Measurements from ENCODE around the gene PREX1. TPM values are rescaled to one million over a fixed set of nuclear protein-coding genes. Genes with fewer than 3 reads are reported as not detected.

Gene PREX1
- total and polyA plus RNA-seq, 2 experiments from 2014 or later, result 2.4 to 10.3 TPM

- TF ChIP-seq NANOG (IDR thresholded peaks at IDR 0.05; ENCODE audit: borderline replicate concordance), result no peak
- TF ChIP-seq, protein P1, sequence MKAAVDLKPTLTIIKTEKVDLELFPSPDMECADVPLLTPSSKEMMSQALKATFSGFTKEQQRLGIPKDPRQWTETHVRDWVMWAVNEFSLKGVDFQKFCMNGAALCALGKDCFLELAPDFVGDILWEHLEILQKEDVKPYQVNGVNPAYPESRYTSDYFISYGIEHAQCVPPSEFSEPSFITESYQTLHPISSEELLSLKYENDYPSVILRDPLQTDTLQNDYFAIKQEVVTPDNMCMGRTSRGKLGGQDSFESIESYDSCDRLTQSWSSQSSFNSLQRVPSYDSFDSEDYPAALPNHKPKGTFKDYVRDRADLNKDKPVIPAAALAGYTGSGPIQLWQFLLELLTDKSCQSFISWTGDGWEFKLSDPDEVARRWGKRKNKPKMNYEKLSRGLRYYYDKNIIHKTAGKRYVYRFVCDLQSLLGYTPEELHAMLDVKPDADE (IDR thresholded peaks at IDR 0.05), result no peak
- TF ChIP-seq ZNF114 (CRISPR knock-in tag; IDR thresholded peaks at IDR 0.05), result no peak
Observed at GRCh38 chr20:48771542-48771941, 56.3 kb downstream of the PREX1 start (continued).

DNA sequence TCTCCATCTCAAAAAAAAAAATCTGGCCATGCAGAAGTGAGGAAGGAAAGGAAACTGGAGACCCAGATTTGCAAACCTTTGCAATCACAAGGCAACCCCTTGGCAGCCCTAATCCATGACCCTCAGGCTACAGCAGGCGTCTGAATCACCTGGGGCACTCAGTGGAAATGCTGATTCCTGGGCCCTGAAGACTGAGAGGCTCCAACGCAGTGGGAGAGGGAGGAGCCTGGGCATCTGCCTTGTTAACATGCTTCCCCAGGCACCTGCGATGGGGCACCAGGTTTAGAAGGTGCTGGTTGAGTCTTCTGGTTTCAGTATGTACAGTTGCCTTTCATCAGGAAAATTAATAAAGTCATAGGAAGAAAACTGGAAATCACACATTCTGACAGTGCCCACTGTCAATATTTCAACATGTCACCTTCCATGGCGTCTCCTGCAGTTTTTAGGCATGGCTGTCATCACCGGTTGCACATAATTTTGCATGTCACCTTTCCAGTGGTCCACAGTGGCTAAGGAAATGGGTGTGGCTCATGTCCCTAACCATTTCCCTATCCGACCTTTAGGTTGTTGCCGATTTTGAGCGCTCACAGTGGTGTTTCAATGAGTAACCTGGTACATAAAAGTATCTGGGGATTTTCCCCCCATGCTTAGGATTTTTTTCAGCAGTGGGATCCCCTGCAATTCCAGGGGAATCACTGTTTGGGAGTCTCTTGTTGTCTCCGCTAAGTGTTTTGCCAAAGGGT is 56.9 kb downstream of the PREX1 start:
- TF ChIP-seq POLR2AphosphoS5 (IDR thresholded peaks at IDR 0.05; ENCODE audit: low read depth) (no peak), ZNF331 (CRISPR knock-in tag; IDR thresholded peaks at IDR 0.05; ENCODE audit: low read depth) (no peak), EZH2phosphoT487 (IDR thresholded peaks at IDR 0.05; ENCODE audit: unreplicated experiment) (no peak)
- peaks cover 22% of the 10 kb centered on the region for H3K36me3 Mint-ChIP-seq (ENCODE audit: low read depth)
- H3K4me1 Mint-ChIP-seq, result peaks cover 24% of the 10 kb centered on the region
- H3K79me2 ChIP-seq (replicated peaks; ENCODE audit: insufficient read depth), result no peaks in the 10 kb centered on the region
- DNase-seq (ENCODE audit: low spot score), result no peak
- ATAC-seq, result no peak
- H3K27ac Mint-ChIP-seq, result no peak overlapping the region
- H3K4me2 ChIP-seq, result no peak overlapping the region
- peaks cover 23% of the 10 kb centered on the region for H3K9me3 Mint-ChIP-seq
- no peak overlapping the region for H3K27ac ChIP-seq (ENCODE audit: low read depth)
- peaks cover 8% of the 10 kb centered on the region for H3K27me3 Mint-ChIP-seq (ENCODE audit: insufficient read depth, low read depth, poor library complexity)
- peaks cover 12% of the 10 kb centered on the region for H3K4me1 ChIP-seq (ENCODE audit: insufficient read depth)
- H3K4me3 ChIP-seq, result no peak overlapping the region
- no peaks in the 10 kb centered on the region for H3K9me2 ChIP-seq (ENCODE audit: insufficient read depth)
- no peaks in the 10 kb centered on the region for H3K27me3 ChIP-seq (ENCODE audit: insufficient read depth)
- no peaks in the 10 kb centered on the region for H4K20me1 ChIP-seq (replicated peaks; ENCODE audit: insufficient read depth)
- no peak overlapping the region for H3K4me3 Mint-ChIP-seq
- no peaks in the 10 kb centered on the region for H3K36me3 ChIP-seq (ENCODE audit: insufficient read depth)
- H3F3A ChIP-seq (replicated peaks; ENCODE audit: low read depth), result no peaks in the 10 kb centered on the region
- no peak overlapping the region for H2AFZ ChIP-seq

DNA sequence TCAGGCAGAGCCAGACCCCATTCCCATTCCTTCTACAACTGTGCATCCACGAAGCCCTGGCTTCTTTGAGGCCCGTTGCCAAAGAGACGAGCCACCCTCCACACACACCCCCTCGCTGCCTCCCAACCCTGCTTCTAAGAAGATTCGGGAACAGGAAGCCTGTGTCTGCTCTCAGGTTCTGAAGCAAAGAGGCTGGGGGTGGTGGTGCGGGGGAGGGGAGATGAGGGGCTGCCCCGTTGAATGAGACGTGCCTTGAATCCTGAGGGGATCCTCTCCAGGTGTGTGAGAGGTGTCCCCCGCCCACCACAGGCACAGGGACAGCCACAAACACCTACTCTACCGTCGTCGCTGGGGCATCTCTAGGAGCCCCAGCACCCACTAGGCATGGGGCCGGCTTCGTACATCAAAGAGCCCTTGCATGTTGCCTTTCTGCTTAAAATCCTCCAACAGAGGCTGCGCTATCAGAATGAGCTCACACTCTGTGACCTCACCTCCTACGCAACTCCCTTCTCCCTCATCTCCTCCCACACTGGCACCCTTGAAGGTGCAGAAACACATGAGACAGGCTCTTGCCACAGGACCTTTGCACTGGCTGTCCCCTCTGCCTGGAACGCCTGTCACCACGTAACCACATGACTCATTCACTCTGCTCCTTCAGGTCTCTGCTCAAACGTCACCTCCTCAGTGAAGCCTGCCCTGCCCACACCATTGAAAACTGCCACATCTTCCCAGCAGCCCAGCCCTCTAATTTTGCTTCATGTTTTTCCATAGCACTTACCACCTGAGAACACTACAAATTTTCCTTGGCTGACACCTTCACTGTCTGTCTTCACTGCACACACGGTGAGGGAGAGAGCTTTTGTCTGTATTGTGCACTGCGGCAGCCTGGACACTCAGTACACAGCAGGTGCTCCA is 58.5 kb downstream of the PREX1 start:
- ATAC-seq (peak; percentile 69), DNase-seq (ENCODE audit: low spot score) (peak; percentile 41)
- Histone ChIP-seq H2AFZ (no peak overlapping the region), H3K79me2 (replicated peaks; ENCODE audit: insufficient read depth) (no peaks in the 10 kb centered on the region), H4K20me1 (replicated peaks; ENCODE audit: insufficient read depth) (no peaks in the 10 kb centered on the region), H3K9me2 (ENCODE audit: insufficient read depth) (no peaks in the 10 kb centered on the region), H3K27me3 (ENCODE audit: insufficient read depth) (no peaks in the 10 kb centered on the region), H3K4me1 (ENCODE audit: insufficient read depth) (peaks cover 12% of the 10 kb centered on the region), H3K27ac (ENCODE audit: low read depth) (no peak overlapping the region), H3K36me3 (ENCODE audit: insufficient read depth) (no peaks in the 10 kb centered on the region), H3K4me2 (peak overlapping the region; percentile 55), H3K4me3 (no peak overlapping the region), H3F3A (replicated peaks; ENCODE audit: low read depth) (no peaks in the 10 kb centered on the region)
- Mint-ChIP-seq H3K4me1 (peaks cover 24% of the 10 kb centered on the region), H3K36me3 (ENCODE audit: low read depth) (peaks cover 19% of the 10 kb centered on the region), H3K27me3 (ENCODE audit: insufficient read depth, low read depth, poor library complexity) (peaks cover 11% of the 10 kb centered on the region), H3K27ac (peak overlapping the region; percentile 53; the same call in 1 of the 2 replicates), H3K4me3 (no peak overlapping the region; the same call in 2 of the 3 replicates), H3K9me3 (peaks cover 25% of the 10 kb centered on the region)
- TF ChIP-seq STAT1 (IDR thresholded peaks at IDR 0.05; ENCODE audit: unreplicated experiment), result no peak
- TF ChIP-seq EZH2 (IDR thresholded peaks at IDR 0.05; ENCODE audit: low read depth, unreplicated experiment), result no peak
- TF ChIP-seq, protein P2, sequence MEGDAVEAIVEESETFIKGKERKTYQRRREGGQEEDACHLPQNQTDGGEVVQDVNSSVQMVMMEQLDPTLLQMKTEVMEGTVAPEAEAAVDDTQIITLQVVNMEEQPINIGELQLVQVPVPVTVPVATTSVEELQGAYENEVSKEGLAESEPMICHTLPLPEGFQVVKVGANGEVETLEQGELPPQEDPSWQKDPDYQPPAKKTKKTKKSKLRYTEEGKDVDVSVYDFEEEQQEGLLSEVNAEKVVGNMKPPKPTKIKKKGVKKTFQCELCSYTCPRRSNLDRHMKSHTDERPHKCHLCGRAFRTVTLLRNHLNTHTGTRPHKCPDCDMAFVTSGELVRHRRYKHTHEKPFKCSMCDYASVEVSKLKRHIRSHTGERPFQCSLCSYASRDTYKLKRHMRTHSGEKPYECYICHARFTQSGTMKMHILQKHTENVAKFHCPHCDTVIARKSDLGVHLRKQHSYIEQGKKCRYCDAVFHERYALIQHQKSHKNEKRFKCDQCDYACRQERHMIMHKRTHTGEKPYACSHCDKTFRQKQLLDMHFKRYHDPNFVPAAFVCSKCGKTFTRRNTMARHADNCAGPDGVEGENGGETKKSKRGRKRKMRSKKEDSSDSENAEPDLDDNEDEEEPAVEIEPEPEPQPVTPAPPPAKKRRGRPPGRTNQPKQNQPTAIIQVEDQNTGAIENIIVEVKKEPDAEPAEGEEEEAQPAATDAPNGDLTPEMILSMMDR (conservative IDR thresholded peaks at IDR 0.05; ENCODE audit: low read depth in 2 of 2), result no peak
- no peak for TF ChIP-seq POLR2AphosphoS5 (IDR thresholded peaks at IDR 0.05; ENCODE audit: low read depth)
- TF ChIP-seq REST (IDR thresholded peaks at IDR 0.05; ENCODE audit: unreplicated experiment), result no peak
- no peak for TF ChIP-seq EZH2phosphoT487 (IDR thresholded peaks at IDR 0.05; ENCODE audit: unreplicated experiment)
- TF ChIP-seq, protein P1 (IDR thresholded peaks at IDR 0.05), result no peak
